Right cardiac atrium (tissue), 5 donors: Measurements from ENCODE around the gene SCTR. TPM values are rescaled to one million over a fixed set of nuclear protein-coding genes. Genes with fewer than 3 reads are reported as not detected.
A peak's percentile ranks its signal among the peaks of the same experiment; 100 is the strongest.

Experiments used
- ATAC-seq, 2 donors: fragments of 200-7000 bp; cut with Tn5 transposase; one replicate each; pipeline versions ENCODE4 v1.8.0 to v1.9.1; 2020; ENCODE audit warnings: moderate library complexity in 2 of 2, mild to moderate bottlenecking in 1 of 2
- DNase-seq, 3 donors: peaks; one replicate each; pipeline ENCODE4 v3.0.0-alpha.2; 2020
- H3K27ac ChIP-seq: one replicate; pipeline ENCODE4 v1.5.1; 2013; ENCODE audit warnings: mild to moderate bottlenecking, low read length, control low read depth, moderate library complexity
- H3K27me3 ChIP-seq: one replicate; pipeline ENCODE4 v1.6.1; 2013; ENCODE audit not compliant: control insufficient read depth, insufficient read depth
- H3K4me1 ChIP-seq: one replicate; pipeline ENCODE4 v1.6.1; 2013; ENCODE audit warnings: low read length; ENCODE audit not compliant: control insufficient read depth, insufficient read depth
- H3K4me3 ChIP-seq: one replicate; pipeline ENCODE4 v1.5.1; 2013; ENCODE audit warnings: low read length, control low read depth
- H3K9me3 ChIP-seq: one replicate; pipeline ENCODE4 v1.6.1; 2013; ENCODE audit warnings: low read length; ENCODE audit not compliant: control insufficient read depth
- WGBS: extraction: QIAGEN DNeasy Blood & Tissue Kit; methylation state at CpG from one replicate; pipeline ENCODE4 v1.1.7; 2013; 5-methylcytosine and 5-hydroxymethylcytosine counted together
- intact Hi-C, 4 donors: fragments of 100-400 bp; cut with DNase I; formaldehyde crosslinking; loops; one replicate each; pipeline versions ENCODE4 v1.11.0 to v1.14.0; 2022 to 2023
- polyA plus RNA-seq: library from polyadenylated mRNA; stranded (reverse); fragments of 200-250 nt; gene quantifications from one replicate; pipeline ENCODE4 v1.2.3, GENCODE V29; 2013
- total RNA-seq, 4 donors: library from RNA; stranded (reverse); fragmentation: NEBNext Ultra II Directional; extraction: Animal tissue kit (Norgen Biotek cat#: 25700); gene quantifications; one replicate each; pipeline ENCODE4 v1.2.1, GENCODE V29; 2021
- donor health status: healthy with polysubstance abuse.
- donor health status: DM: no; HTN: yes; CAD: no.
- donor health status: DM: no; HTN: no; CAD: no.
- donor health status: DM: no; HTN: yes; CAD: no; lungs with severe emphysema.
- donor health status: DM: yes; HTN: yes; CAD: no.

The SCTR gene
- total and polyA plus RNA-seq, 5 donors = 0.38 to 0.50 (median 0.40) TPM; not detected in 2

DNA sequence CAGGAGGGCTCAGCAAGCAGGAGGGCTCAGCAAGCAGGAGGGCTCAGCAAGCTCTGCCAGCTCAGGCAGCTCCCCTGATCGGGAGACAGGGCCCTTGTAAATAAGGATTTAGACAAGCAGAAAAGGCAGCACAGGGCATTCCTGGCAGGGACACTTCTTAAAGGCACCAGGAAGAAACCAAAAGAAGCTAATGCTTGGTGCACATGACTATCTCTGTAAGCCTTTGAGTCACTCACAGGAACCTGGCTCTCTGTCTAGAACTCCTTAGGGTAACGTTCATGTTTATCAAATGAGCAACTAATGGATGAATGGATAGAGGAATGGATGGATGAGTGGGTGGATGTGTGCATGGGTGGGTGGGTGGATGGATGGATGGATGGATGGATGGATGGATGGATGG lies 64.2 kb downstream of the SCTR start:
- Histone ChIP-seq H3K4me3 (no peak overlapping the region), H3K4me1 (no peaks in the 10 kb centered on the region), H3K9me3 (no peaks in the 10 kb centered on the region), H3K27ac (no peak overlapping the region), H3K27me3 (no peaks in the 10 kb centered on the region)
- DNase-seq (no peak), ATAC-seq (no peak)
- intact Hi-C loops = no loop called here
- WGBS = 65% methylated on average over 2 of the region's 2 CpGs

DNA sequence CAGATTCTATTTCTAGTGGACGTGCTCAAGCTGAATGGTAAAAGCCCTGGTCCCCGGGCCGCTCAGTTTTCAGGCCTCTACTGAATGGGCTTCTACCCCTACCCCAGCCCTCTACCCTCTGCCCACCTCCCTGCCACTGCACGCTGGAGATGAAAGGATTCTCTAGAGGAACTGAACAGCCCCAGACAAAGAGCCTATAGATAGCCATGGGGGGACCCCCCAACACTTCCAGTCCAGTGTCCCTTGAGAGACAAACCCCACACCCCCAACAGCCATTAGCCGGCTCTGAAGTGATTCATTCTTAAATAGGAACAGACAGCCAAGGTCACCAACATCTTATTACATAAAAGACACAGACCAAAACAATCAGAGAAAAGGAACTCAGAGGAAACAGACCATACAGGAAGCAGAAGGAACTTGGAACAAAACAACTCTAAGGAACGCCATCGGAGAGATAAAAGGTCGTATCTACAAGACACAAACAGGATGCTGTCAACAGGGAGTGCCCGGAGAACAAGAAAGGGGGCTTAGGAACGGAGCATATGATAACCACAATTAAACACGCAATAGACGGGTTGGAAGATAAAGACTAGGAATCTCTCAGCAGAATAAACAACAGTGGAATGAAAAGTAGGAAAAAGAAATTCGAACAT lies 69.1 kb downstream of the SCTR start:
- no peak for DNase-seq
- no peak overlapping the region for H3K4me3 ChIP-seq
- H3K4me1 ChIP-seq = no peaks in the 10 kb centered on the region
- H3K27me3 ChIP-seq = no peaks in the 10 kb centered on the region
- 34% methylated on average over 13 of the region's 13 CpGs for WGBS
- intact Hi-C loops = no loop called here
- peak; percentile 42 to 53 for ATAC-seq
- H3K27ac ChIP-seq = no peak overlapping the region
- no peaks in the 10 kb centered on the region for H3K9me3 ChIP-seq

DNA sequence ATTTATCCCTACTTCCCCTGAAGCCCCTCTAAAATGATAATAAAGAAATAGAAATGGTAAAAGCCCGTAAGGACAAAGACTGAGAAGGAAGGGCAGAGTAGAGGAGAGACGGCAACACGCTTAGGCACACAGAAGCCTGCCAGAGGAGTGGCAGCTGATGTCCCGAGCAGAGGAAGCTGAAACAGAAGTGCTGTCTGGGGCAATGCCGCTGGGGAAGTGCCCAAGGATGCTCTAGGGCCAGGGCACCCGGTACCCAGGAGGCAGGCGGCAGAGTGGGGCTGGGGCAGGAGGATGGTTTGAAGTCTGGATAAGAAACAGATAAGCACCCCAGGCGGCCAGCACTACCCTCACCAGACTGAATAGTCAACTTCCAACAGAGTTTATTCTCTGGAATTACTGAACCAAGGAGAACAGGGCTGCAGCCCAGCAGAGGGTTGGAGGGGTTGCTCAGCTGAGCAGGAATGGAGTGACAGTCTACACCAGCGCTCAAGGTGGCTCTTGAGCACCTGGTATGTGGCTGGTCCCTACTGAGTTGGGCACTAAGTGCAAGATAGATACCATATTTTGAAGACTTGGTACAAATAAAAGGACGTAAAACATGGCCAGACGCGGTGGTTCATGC lies 70.2 kb downstream of the SCTR start:
- ATAC-seq = peak in 1 of 2 donors; percentile 27
- 79% methylated on average over 12 of the region's 12 CpGs for WGBS
- intact Hi-C loops = no loop called here

DNA sequence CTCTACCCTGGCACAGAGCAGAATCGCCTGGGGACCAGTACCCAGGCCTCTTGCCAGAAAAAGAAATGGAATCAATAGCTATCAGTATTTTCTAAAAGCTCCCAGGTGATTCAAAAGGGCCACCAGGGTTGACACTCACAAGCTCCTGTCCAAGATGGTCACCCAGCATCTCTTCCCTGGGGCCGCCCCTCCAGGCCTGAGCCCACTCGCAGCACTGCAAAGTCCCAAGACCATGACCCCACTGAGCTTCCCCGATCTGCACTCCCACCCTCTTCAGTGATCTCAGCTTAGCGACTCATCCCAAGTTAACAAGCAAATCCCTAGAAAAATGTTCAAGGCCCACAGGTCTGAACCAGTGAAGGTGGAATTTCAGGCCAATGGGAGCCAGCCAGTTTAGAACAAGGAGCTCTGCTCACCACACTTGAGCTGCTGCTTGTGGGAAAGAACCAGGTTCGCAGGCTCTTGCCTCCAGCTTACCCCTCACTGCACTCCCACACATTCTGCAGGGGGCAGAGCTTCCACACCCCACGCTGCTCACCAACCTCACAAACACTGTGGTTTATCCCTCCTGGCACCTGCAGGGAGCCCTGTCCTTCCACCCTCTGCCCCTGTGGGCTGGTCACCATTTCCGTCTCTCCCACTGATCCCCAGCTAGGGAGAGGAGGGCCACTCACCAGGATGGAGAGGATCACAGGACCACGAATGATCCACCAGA lies 72.8 kb downstream of the SCTR start:
- ATAC-seq (no peak), DNase-seq (no peak)
- no peaks in the 10 kb centered on the region for H3K9me3 ChIP-seq
- 93% methylated on average over 9 of the region's 9 CpGs for WGBS
- intact Hi-C loops = no loop called here
- no peaks in the 10 kb centered on the region for H3K27me3 ChIP-seq
- no peaks in the 10 kb centered on the region for H3K4me1 ChIP-seq
- H3K27ac ChIP-seq = no peak overlapping the region
- no peak overlapping the region for H3K4me3 ChIP-seq

More for the DNA sequence above, 70.2 kb downstream of the SCTR start:
- Histone ChIP-seq H3K4me1 (no peaks in the 10 kb centered on the region), H3K27ac (no peak overlapping the region), H3K4me3 (no peak overlapping the region), H3K27me3 (no peaks in the 10 kb centered on the region), H3K9me3 (no peaks in the 10 kb centered on the region)
- no peak for DNase-seq

DNA sequence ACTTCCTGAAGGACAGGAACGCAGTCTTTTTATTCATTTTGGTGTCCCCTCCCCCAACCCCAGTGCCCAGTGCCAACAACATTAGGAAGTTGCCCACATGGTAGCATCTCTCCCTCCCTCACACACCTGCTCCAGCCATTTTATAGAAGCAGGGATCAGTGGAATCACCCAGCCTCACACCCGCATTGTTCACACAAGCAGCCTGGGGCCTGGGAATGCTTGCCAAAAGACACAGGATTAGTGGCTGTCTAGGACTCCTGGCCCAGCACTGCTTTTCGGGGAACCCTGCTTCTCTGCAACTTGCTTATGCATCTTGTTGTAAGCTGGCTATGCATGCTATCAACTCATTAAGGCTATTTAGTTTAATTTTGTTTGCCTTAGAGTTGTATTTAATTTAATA lies 74.8 kb downstream of the SCTR start:
- WGBS = 60% methylated on average over 3 of the region's 3 CpGs
- no peak for ATAC-seq
- Histone ChIP-seq H3K27ac (no peak overlapping the region), H3K4me3 (no peak overlapping the region), H3K4me1 (no peaks in the 10 kb centered on the region), H3K27me3 (no peaks in the 10 kb centered on the region), H3K9me3 (no peaks in the 10 kb centered on the region)
- intact Hi-C loops = no loop called here
- DNase-seq = no peak

DNA sequence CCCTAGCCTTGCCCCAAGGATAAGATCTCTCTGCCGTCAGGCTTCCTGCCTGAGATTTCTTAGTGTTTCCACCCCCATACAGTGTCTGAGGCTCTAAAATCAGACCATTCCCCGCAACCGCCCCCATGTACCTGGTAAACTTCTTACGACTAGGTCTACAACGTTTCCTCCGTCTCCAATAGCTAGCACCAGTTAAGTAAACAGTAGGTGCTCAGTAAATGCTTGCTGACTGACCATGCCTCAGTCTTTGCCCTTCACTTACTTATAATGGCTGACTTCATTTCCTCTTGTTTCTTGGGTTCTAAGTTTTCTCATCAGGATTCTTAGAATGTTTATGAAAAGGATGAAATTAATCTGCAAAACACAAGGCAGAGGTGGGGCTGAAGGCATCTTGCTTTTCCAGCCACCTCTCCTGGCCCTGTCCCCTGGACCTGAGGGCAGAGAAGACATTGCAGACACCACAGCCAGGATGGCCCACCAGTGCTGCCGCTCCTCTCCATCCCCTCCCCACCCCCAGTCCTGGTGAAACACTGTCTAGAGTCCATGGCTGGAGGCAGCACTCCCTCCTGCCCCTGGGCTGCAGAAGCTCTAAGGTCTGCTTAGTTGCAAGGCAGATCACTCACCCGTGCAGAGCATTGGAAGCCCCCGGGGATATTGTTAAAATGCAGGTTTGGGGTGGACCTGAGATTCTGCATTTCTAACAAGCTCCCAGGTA lies 75.7 kb downstream of the SCTR start:
- H3K4me3 ChIP-seq = no peak overlapping the region
- intact Hi-C loops = no loop called here
- H3K27me3 ChIP-seq = no peaks in the 10 kb centered on the region
- ATAC-seq = no peak
- no peaks in the 10 kb centered on the region for H3K4me1 ChIP-seq
- H3K9me3 ChIP-seq = no peaks in the 10 kb centered on the region
- H3K27ac ChIP-seq = no peak overlapping the region
- no peak for DNase-seq
- 80% methylated on average over 9 of the region's 9 CpGs for WGBS

DNA sequence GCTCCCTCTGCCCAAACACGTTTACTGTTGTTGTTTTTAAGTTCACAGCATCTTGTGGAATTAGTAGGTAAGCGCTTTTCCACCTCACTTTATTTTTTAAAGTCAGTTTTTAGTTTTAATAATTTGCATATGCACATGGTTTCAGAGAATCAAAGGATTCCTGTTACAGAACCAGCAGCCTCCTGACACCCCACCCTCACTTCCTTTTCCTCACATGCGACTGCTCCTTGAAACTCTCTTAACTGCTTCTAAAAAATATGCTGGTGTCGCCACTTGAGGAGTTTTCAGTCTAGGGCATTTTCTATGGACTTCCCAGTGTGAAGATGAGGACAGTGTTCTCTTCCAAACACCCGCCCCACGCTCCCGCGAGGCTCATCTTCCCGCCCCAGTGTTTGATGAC lies 78.2 kb downstream of the SCTR start:
- WGBS = 59% methylated on average over 9 of the region's 9 CpGs

DNA sequence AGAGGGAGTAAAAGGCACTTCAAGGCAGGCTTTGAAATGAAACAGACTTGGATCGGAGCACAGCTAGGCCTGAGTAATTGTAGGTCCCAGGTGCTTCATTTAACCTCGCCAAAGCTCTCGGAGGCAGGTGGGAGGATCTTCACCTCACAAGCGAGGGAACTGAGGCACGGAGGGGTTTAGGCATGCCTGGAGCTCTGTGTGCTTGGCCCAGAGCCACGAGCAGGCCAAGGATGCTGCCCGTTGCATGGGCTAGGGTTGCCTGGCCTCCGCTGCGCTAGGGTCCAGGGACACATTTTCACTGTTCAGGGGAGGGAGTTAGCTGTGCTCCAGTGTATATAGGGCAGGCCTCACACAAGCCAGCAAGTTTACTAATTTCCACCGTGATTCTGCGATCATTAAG lies 81.4 kb downstream of the SCTR start:
- Histone ChIP-seq H3K27ac (no peak overlapping the region), H3K4me1 (no peaks in the 10 kb centered on the region), H3K9me3 (no peaks in the 10 kb centered on the region), H3K27me3 (no peaks in the 10 kb centered on the region), H3K4me3 (no peak overlapping the region)
- no peak for ATAC-seq
- intact Hi-C loops = no loop called here
- DNase-seq = no peak
- 94% methylated on average over 11 of the region's 11 CpGs for WGBS

More for the DNA sequence above, 78.2 kb downstream of the SCTR start:
- ATAC-seq (no peak), DNase-seq (no peak)
- Histone ChIP-seq H3K4me3 (no peak overlapping the region), H3K4me1 (no peaks in the 10 kb centered on the region), H3K27me3 (no peaks in the 10 kb centered on the region), H3K9me3 (no peaks in the 10 kb centered on the region), H3K27ac (no peak overlapping the region)
- intact Hi-C loops = no loop called here

DNA sequence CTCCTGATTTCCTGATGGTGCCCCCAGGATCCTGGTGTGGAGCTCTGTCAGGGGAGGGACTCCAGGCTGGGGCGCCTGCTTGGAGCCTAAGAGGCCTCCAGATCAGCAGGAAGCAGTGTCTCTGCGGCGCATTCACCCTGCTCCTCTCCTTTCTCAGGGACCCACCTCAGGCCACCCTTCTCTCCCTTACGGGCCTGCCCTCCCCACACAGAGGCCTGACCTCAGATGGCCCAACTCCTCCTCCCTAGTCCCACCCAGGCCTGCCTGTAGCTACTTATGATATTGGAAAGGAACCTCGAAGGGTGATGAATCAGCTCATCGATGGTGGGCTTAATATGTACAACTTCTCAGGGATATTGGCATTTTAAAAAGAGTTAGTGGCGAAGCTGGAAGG lies 82.1 kb downstream of the SCTR start:
- Histone ChIP-seq H3K4me3 (no peak overlapping the region), H3K9me3 (no peaks in the 10 kb centered on the region), H3K27me3 (no peaks in the 10 kb centered on the region), H3K27ac (no peak overlapping the region), H3K4me1 (no peaks in the 10 kb centered on the region)
- intact Hi-C loops = no loop called here
- 85% methylated on average over 7 of the region's 7 CpGs for WGBS
- no peak for ATAC-seq
- no peak for DNase-seq

DNA sequence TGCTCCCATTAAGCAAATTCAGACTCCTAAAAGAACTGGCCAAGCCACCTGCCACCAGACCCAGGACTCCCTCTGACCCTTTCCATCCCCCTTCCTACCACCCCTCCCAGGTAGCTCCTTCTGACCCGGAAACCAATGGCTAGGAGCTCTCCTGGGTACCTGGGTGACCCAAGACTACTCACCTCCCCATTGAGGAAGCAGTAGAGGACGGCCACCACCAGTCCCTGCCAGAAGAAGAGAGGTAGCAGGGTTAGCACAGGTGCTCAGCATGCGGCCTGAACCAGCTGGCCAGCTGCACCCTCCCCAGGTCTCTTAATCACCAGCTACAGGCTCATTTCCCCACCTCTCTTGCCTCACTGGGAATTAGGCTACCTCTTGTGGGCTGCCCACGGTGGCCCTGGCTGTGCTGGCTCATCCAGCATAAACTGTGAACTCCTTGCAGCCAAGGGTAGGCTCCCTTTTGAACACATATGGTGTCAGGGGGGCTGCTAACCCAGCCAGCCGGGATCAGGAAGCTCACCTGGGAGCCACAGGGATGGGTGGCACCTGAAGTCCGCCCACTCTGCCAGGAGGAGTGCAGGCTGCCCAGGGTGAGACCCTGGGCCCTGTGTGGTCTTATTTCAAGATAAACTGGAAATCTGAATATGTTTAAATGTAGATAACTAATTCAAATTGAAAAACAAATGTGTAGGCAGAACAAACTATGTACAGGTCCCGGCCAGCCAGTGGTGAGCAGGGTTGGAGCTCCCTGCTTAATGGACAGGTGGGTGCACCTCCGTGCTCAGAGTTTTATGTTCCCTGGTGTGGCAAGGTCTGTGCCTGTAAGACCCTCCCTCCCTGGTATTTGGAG lies 82.7 kb downstream of the SCTR start:
- intact Hi-C loops = no loop called here
- no peaks in the 10 kb centered on the region for H3K4me1 ChIP-seq
- WGBS = 88% methylated on average over 8 of the region's 8 CpGs
- H3K4me3 ChIP-seq = no peak overlapping the region
- no peaks in the 10 kb centered on the region for H3K9me3 ChIP-seq
- peak in 1 of 2 donors; percentile 7 for ATAC-seq
- DNase-seq = no peak
- H3K27me3 ChIP-seq = no peaks in the 10 kb centered on the region
- H3K27ac ChIP-seq = no peak overlapping the region
